Amniotic epithelial cell (primary cell): ENCODE results near the gene CA11.

ENCODE experiments used
- DNase-seq: peaks from one replicate; pipeline ENCODE4 v3.0.0-alpha.2; 2010; ENCODE audit warnings: low read depth

Gene CA11

DNA sequence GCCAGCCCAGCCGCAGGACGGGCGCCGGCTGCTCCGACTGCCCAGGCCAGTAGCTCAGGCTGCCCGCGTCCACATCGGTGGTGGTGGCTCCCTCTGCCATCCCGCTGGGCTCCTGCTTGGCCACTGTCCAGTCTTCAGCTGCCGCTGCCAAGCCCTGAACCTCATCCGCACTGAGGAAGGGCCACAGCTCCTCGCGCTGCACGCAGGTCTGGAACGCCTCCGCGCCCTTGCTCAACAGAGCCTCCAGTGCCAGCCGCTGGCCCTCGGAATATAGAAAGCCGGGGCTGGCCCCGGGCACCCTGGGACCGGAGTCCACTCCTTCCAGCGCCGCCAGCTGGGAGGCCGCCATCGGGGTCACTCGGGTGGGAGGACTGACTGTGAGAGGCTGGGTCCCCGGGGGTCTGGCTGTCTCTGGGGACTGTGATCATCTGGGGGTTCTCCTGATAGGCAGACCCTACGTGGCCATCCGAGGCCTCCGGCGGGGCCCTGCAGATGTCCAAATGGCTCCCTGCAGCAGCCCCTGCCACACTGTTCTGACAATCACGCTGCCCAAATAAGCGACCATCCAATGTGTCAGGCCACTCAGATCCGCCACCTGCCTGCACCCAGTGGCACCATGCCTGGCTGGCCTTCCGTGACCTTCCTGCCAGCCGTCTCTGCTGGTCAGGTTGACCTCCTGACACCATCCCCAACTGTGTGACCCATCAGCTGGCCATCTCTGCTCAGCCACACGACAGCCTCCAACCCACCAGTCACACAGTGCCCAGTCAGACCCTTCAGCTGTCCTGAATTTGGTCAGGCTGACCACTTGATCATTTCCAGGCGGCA lies 32.7 kb downstream of the CA11 start:
- DNase-seq: no peak

DNA sequence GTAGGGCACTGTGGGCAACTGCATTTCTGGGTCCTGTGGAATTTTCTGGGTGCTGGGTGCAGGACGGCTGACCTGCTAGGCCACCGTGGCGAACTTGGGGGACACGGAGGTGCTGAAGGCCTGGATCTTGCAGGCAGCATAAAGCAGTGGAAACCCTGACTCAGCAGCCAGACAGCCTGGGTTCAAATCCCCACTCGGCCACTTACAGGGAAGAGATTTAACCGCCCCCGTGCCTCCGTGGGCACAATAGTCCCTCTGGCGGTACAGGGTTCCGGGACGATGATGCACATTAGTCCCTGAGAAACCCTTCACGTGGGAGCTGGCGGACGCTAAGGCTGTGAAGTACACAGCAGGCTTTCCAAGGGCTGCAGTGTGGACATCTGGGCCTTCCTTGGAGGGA lies 34.1 kb downstream of the CA11 start:
- no peak for DNase-seq

DNA sequence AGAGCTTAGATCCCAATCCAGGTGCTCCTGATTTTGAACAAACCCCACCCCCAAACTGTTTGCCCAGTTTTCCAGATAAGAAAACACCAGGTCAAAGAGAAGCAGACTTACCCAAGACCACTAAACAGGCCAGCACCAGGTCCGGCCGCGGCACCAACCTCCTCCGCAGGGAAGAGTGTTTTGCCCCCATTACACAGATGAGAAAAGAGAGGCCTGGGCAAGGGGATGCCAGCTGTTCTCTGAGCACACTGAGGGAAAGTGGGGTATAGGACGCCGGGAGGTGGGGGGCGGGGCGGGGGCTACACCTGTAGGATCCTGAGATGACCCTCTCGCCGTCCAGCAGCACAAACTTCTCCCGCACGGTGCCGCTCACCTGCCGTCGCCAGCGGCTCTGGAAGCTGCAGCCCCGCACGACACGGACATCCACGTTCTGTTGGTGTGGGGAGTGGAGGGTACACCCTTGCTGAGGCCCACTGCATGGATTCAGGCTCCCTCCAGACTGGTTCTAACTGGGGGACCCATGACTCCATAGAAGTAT lies 36.3 kb downstream of the CA11 start:
- DNase-seq: no peak

DNA sequence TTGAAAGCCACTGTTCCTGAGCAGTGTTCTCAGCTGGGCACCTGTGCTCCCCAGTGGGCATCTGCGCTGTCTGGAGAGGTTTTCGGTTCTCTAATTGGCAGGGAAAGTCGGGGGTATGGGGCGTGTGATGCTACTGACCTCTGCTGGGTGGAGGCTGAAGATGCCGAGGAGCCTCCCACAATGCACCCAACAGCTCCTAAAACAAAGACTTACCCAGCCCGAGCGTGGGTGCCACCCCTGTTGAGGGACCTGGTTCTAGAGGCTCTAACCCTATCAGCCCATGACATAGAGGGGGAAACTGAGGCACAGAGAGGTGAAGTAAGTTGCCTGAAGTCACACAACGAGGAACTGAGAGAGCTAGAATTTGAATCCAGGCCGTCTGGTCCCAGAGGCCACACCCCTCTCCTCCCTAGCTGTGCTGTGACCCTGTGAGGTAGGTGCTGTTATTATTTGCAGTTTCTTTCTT lies 37.2 kb downstream of the CA11 start:
- peak; percentile 42 for DNase-seq

DNA sequence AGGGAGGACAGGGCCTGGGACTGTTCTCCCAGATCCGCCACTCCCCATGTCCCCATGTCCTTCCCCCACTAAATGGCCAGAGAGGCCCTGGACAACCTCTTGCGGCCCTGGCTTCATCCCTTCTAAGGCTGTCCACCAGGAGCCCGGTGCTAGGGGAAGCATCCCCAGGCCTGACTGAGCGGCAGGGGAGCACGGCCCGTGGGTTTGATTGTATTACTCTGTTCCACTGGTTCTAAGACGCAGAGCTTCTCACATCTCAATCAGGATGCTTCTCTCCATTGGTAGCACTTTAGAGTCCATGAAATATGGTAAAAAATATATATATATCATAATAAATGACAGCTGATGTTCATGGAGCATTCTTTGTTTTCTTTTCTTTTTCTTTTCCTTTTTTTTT lies 38.6 kb downstream of the CA11 start:
- no peak for DNase-seq

DNA sequence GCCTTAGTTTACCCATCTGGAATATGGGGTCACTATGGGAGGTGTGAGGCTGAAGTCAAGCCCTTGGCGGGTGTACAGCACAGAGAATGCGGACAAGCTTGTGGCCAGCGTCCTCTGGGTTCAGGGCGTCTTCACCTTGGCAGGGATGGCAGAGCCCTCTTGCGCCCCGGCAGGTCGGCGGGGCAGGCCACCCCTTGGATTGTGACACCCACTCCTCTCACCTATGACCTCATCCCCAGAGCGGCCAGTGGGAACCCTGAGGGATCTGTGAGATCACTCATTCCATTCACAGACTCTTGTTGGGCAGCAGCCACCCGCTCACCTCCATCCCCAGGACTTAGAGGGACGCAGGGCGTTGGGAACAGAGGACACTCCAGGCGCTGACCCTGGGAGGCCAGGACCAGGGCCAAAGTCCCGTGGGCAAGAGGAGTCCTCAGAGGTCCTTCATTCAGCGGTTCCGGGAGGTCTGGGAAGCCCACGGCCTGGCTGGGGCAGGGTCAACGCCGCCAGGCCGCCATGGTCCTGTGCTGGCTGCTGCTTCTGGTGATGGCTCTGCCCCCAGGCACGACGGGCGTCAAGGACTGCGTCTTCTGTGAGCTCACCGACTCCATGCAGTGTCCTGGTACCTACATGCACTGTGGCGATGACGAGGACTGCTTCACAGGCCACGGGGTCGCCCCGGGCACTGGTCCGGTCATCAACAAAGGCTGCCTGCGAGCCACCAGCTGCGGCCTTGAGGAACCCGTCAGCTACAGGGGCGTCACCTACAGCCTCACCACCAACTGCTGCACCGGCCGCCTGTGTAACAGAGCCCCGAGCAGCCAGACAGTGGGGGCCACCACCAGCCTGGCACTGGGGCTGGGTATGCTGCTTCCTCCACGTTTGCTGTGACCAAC lies 39.3 kb downstream of the CA11 start, which contains the start of gene SPACA4:
TSS of gene SPACA4 (plus strand) at position 280 of the 896 bp plus-strand sequence. CDS start at position 517, 237 bp downstream.
- DNase-seq: no peak

DNA sequence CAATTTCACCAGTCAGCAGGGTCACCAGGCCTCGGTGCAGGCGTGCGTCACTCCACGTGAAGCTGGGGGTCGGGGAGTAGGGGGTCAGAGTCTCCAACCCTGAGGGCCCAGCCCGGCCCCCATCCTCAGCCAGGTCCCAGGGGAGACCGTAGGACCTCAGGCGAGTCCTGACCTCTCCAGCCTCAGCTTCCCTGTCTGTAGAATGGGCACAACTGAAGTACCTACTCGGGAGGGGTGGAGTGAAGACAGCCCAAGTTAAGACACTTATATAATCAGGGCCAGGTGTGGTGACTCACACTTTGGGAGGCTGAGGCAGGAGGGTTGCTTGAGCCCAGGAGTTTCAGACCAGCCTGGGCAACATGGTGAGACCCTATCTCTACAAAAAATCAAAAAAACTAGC lies 42.1 kb downstream of the CA11 start:
- DNase-seq: no peak

DNA sequence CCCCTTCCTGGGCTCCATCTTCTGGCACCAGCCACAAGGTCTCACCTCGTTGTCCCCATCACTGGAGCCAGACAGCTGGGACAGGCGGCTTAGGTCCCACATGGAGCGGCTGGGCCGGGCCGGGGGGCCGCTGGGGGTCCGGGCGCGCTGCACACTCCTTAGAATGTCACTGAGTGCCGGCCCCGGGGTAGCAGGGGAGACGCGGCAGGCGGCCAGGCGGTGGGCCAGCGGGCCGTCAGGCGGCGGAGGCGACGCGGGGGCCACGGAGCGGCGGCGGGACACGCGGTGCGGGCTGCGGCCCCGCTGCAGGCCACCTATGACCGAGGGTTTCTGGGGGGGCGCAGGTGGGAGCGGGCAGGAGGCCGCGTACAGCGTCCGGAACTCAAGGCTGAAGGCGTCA lies 42.5 kb downstream of the CA11 start:
- no peak for DNase-seq

DNA sequence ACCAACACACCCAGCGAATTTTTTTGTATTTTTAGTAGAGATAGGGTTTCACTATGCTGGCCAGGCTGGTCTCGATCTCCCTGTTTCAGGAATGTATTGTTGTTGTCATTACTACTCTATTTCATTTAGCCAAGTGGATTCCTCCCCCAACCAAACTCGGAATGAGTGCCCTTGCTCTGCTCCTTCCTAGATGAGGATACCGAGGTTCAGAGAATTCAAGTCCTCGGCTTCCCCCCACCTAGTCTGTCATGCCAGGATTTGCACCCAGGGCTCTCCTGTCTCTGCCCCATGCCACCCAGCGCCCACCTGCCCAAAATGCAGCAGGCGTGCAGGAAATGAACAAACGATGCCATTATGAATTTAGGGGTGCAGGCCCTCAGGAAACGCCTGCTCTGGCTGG lies 43.0 kb downstream of the CA11 start:
- DNase-seq: no peak

DNA sequence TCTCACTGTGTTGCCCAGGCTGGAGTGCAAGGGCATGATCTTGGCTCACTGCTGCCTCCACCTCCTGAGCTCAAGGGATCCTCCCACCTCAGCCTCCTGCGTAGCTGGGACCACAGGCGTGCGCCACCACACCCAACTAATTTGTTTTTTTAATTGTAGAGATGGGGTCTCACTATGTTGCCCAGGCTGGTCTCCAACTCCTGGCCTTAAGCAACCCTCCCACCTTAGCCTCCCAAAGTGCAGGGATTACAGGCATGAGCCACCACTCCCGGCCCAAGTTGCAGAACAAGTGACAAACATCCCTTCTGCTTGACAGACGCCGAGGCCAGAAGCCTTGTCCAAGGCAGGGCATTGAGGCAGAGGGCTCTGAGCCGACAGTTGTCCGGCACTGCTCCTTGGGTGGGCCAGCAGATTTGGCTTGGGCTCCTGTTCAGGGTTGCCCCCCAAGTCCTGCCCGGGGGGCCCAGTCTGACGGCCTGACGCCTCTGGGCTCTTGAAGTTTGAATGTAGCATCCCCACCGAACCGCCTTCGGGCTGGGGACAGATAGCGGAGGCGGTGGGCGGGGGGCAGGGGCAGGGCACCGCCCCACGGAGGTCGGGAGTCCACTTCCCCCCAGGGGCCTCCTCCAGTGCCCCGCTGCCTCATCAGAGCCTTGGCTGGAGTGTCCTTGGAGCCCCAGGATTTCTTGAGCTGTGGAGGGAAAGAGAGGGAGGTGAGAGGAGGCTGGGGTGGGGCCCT lies 45.1 kb downstream of the CA11 start:
- no peak for DNase-seq

DNA sequence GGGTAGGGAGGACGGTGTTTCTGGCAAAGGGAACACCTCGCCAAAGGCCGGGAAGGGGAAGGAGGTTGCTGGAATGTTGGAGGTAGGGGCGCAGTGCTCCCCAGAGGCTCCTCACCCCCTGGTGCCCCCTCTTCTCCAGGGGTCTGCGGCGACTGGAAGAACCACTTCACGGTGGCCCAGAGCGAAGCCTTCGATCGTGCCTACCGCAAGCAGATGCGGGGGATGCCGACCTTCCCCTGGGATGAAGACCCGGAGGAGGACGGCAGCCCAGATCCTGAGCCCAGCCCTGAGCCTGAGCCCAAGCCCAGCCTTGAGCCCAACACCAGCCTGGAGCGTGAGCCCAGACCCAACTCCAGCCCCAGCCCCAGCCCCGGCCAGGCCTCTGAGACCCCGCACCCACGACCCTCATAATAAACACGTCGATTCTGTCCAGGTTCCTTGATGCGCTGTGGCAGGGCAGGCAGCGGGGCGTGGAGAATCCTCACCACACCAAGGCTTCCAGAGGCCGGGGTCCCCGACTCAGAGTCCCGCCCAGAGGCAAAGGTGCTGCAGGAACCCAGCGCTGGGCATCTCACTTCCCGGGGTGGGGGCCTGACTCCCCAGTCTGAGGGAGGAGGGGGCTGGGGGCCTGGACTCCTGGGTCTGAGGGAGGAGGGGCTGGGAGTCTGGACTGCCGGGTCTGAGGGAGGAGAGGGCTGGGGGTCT lies 46.8 kb downstream of the CA11 start:
- no peak for DNase-seq

DNA sequence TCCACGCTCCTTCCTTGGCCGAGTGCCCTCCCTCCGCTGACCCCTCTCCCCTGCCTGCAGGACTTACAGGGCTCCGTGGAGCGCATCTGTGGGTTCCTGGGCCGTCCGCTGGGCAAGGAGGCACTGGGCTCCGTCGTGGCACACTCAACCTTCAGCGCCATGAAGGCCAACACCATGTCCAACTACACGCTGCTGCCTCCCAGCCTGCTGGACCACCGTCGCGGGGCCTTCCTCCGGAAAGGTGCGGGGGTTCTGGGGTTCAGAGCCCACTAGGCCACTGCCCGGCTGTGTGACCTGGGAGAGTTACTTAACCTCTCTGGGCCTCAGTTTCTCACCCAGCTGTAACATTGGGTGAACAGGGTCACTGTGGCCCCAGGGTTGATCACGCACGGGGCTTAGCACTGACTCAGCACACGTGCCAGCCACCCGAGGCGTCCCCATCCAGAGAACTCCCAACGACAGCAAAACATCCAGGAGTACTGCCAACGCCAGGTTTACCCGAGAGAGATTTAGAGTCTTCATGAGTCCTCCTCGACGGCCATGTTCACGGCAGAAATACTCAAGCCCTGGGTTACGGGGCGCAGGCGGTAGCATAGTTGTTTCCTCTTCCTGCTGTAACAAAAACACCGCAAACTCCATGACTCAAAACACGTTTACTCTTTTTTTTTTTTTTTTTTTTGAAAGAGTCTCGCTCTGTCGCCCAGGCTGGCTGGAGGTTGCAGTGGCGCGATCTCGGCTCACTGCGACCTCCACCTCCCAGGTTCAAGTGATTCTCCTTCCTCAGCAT lies 49.1 kb downstream of the CA11 start:
- DNase-seq: no peak

DNA sequence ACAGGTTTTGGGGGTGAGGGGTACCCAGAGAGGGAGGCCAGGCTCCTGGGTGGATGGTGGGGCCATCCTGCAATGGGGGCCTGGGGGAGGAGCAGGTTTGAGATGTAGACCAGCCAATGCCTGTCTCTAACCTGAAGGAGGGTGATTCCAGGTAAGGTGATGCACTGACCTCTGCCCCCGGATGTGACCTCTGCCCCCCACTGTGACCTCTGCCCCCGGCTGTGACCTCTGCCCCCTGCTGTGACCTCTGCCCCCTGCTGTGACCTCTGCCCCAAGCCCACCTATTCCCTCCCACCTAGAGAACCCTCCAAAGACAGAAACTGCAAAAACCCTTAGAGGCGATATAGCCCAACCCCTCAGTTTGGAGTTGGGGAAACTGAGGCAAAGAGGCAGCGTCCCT lies 49.8 kb downstream of the CA11 start:
- no peak for DNase-seq

DNA sequence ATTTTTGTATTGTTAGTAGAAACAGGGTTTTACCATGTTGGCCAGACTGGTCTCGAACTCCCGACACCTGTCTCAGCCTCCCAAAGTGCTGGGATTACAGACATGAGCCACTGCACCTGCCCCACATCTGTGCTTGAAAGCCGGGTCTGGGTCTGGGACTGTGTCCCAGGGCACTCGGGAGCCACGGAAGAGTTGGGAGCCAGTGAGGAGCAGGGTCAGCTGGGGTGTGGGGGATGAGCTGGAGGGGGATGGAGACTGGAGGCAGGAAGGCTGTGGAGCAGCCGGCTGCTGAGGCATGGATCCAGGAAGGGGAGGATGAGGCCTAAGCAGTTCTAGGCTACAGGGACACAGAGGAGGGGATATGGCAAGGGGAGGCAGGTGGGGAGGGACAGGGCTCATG lies 50.2 kb downstream of the CA11 start:
- no peak for DNase-seq

DNA sequence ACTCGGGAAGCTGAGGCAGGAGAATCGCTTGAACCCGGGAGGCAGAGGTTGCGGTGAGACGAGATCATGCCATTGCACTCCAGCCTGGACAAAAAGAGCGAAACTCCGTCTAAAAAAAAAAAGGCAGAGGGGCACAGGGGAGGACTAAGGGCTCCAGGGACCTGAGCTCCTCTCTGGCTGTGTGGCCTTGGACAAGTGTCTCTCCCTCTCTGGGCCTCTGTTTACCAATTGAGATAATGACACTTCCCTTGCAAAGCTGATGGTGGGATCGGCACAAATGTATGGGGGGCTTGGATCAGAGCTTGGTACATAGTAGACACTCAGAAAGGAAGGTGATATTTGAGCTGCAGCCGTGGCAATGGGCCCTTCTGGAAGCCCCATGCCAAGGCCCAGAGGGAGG lies 50.8 kb downstream of the CA11 start:
- no peak for DNase-seq

DNA sequence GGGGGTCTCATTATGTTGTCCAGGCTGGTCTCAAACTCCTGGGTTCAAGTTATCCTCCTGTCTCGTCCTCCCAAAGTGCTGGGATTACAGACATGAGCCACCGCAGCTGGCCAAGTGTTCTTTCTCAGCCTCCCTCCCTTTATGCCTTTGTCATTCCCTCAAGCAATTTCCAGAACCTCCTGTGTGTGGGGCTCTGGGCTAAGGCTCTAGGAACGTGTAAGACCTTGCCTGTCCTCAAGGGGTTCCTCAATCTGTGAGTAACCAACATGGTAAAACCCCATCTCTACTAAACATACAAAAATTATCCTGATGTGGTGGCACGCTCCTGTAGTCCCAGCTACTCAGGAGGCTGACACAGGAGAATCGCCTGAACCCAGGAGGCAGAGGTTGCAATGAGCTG lies 55.0 kb downstream of the CA11 start:
- peak; percentile 21 for DNase-seq

DNA sequence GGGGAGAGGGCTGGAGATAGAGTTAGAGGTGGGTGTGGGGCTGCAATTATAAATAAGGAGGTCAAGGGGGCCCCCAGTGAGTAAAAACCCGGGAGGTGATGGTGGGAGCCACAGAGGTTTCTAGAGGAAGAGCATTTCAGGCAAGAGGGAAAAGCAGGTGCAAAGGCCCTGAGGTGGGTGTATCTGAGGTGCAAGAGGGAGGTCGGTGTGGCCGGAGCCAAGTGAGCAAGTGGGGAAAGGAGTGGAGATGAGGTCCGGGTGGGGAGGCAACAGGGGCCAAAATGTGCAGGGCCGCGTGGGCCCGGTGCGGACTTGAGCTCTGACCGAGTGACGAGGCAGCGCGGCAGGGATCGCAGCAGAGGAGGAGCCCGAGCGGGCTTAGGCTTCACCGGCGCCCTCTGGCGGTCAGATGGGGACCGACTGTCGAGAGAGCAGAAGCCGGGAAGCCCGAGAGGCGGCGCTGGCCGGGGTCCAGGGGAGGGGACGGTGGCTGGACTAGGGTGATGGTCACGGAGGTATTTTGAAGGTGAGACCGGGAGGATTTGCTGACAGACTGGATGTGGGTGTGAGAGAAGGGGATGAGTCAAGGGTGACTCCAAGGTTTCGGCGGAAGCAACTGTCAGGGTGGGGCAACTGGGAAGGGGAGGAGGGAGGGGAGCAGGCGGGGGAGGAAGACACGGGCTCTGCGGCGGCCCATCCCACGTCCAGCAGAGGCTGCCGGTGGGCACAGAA lies 57.2 kb downstream of the CA11 start:
- DNase-seq: peak; percentile 83
